GM23338 (cell line): ENCODE measurements around the gene CYTH3. TPM values are rescaled to one million over a fixed set of nuclear protein-coding genes. Genes with fewer than 3 reads are reported as not detected.

Source experiments
- ATAC-seq: fragments of 200-7000 bp; cut with Tn5 transposase; 3 replicates; pipeline ENCODE4 v1.9.1; 2020
- DNase-seq: peaks from one replicate; pipeline ENCODE4 v3.0.0-alpha.2; 2015; ENCODE audit warnings: low spot score
- H2AFZ ChIP-seq: fragments of 200-600 bp; sonication (generic); 2 replicates; pipeline ENCODE4 v1.8.0; 2016; ENCODE audit warnings: antibody characterized with exemption, mild to moderate bottlenecking, moderate library complexity
- H3F3A ChIP-seq: fragments of 200-600 bp; sonication (generic); replicated peaks from 2 replicates; pipeline ENCODE4 v1.8.0; 2017; ENCODE audit warnings: antibody characterized with exemption, mixed run types, low read depth
- H3K27ac ChIP-seq: fragments of 200-600 bp; sonication (generic); 2 replicates; pipeline ENCODE4 v1.6.1; 2016; ENCODE audit warnings: low read depth
- H3K27me3 ChIP-seq: fragments of 200-600 bp; sonication (generic); 2 replicates; pipeline ENCODE4 v1.8.0; 2016; ENCODE audit warnings: mild to moderate bottlenecking, mixed run types, moderate library complexity; ENCODE audit not compliant: insufficient read depth
- H3K36me3 ChIP-seq: fragments of 200-600 bp; sonication (generic); 2 replicates; pipeline ENCODE4 v1.8.0; 2016; ENCODE audit warnings: mild to moderate bottlenecking; ENCODE audit not compliant: insufficient read depth
- H3K4me1 ChIP-seq: fragments of 200-600 bp; sonication (generic); 2 replicates; pipeline ENCODE4 v1.8.0; 2016; ENCODE audit warnings: mild to moderate bottlenecking, moderate library complexity; ENCODE audit not compliant: insufficient read depth
- H3K4me2 ChIP-seq: fragments of 200-600 bp; sonication (generic); 2 replicates; pipeline ENCODE4 v1.7.1; 2017; ENCODE audit warnings: mixed run types
- H3K4me3 ChIP-seq: fragments of 200-600 bp; sonication (generic); 2 replicates; pipeline ENCODE4 v1.6.1; 2016; ENCODE audit warnings: mixed run types
- H3K79me2 ChIP-seq: fragments of 200-600 bp; sonication (generic); replicated peaks from 2 replicates; pipeline ENCODE4 v1.8.0; 2017; ENCODE audit warnings: mild to moderate bottlenecking; ENCODE audit not compliant: insufficient read depth
- H3K9me2 ChIP-seq: fragments of 200-600 bp; sonication (generic); 2 replicates; pipeline ENCODE4 v1.8.0; 2017; ENCODE audit not compliant: insufficient read depth
- H4K20me1 ChIP-seq: fragments of 200-600 bp; sonication (generic); replicated peaks from 2 replicates; pipeline ENCODE4 v1.8.0; 2017; ENCODE audit warnings: mild to moderate bottlenecking; ENCODE audit not compliant: insufficient read depth
- H3K27ac Mint-ChIP-seq: 2 replicates; pipeline ENCODE4 v1.8.0; 2020; ENCODE audit warnings: inconsistent platforms, mild to moderate bottlenecking, moderate library complexity, mixed read lengths
- H3K27me3 Mint-ChIP-seq: 3 replicates; pipeline ENCODE4 v1.8.0; 2022; ENCODE audit warnings: low read depth, mild to moderate bottlenecking, moderate library complexity, mixed read lengths, inconsistent platforms; ENCODE audit not compliant: insufficient read depth, poor library complexity
- H3K36me3 Mint-ChIP-seq: 3 replicates; pipeline ENCODE4 v1.8.0; 2021; ENCODE audit warnings: low read depth, mild to moderate bottlenecking, inconsistent platforms, moderate library complexity, mixed read lengths
- H3K4me1 Mint-ChIP-seq: 3 replicates; pipeline ENCODE4 v1.8.0; 2020; ENCODE audit warnings: mild to moderate bottlenecking, inconsistent platforms, mixed read lengths
- H3K4me3 Mint-ChIP-seq: 3 replicates; pipeline ENCODE4 v1.8.0; 2021; ENCODE audit warnings: moderate library complexity, mild to moderate bottlenecking, inconsistent platforms, mixed read lengths
- H3K9me3 Mint-ChIP-seq: 3 replicates; pipeline ENCODE4 v1.8.0; 2020; ENCODE audit warnings: moderate library complexity, mild to moderate bottlenecking, inconsistent platforms, mixed read lengths
- EZH2 ChIP-seq: fragments of 200-600 bp; sonication (generic); IDR thresholded peaks from one replicate; pipeline ENCODE4 v1.8.0; 2017; ENCODE audit warnings: antibody characterized with exemption, mild to moderate bottlenecking, low read depth; ENCODE audit not compliant: unreplicated experiment
- EZH2phosphoT487 ChIP-seq: fragments of 200-600 bp; sonication (generic); IDR thresholded peaks from one replicate; pipeline ENCODE4 v1.8.1; 2018; ENCODE audit warnings: antibody characterized with exemption; ENCODE audit not compliant: unreplicated experiment
- JUNB ChIP-seq: IDR thresholded peaks from one replicate; pipeline ENCODE4 v1.6.1; 2016; ENCODE audit warnings: antibody characterized with exemption; ENCODE audit not compliant: unreplicated experiment
- NANOG ChIP-seq: IDR thresholded peaks from 2 replicates; pipeline ENCODE4 v1.6.1; 2016; ENCODE audit warnings: antibody characterized with exemption, borderline replicate concordance
- POLR2AphosphoS5 ChIP-seq: IDR thresholded peaks from 2 replicates; pipeline ENCODE4 v1.6.1; 2016; ENCODE audit warnings: antibody characterized with exemption, low read depth
- ZNF114 ChIP-seq: fragments of 250-450 bp; sonication (Bioruptor Pico); IDR thresholded peaks from 2 replicates; pipeline ENCODE4 v1.5.0; 2020; ENCODE audit warnings: mild to moderate bottlenecking, moderate library complexity
- polyA plus RNA-seq: library from polyadenylated mRNA; unstranded; fragments of >200 nt; fragmentation: Nextera tagmentation; extraction: Ambion mirVana; gene quantifications from 2 replicates; pipeline ENCODE4 v1.2.1, GENCODE V29; 2016
- total RNA-seq: library from RNA; depleted of rRNA; stranded (reverse); fragments of >200 nt; shearing (Covaris generic); gene quantifications from 2 replicates; pipeline ENCODE4 v1.2.3, GENCODE V29; 2014
- TF ChIP-seq, protein P1 (sequence below): IDR thresholded peaks from one replicate; pipeline ENCODE4 v1.6.1; 2018; ENCODE audit warnings: antibody characterized with exemption; ENCODE audit not compliant: unreplicated experiment
- TF ChIP-seq, protein P2 (sequence below): fragments of 250-450 bp; sonication (Bioruptor Pico); IDR thresholded peaks from 2 replicates; pipeline ENCODE4 v1.5.0; 2020; ENCODE audit warnings: mild to moderate bottlenecking, moderate library complexity
- TF ChIP-seq, protein P3 (sequence below): IDR thresholded peaks from 2 replicates; pipeline ENCODE4 v1.6.1; 2016; ENCODE audit warnings: antibody characterized with exemption

CYTH3 gene
- total and polyA plus RNA-seq, 2 experiments from 2014 or later, result 4.6 to 15.3 TPM

DNA sequence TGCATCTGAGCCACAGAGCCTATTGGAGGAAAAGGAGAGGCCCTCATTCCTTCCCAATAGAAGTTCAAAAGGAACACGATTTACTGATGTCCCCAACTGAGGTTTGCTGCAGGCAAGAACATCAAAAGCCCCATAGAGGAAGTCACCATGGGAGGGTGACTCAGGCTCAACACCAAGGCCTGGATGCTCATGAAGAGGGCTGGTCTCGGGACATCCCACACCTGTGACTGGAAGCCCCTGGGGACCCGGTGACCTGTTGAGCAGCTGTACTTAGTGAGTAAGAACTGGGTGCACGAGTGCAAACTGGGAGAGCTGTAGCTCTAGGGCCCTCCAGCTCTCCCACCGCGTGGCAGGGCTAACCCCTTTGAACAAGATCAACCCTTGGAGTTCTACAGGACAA, 38.0 kb downstream of the CYTH3 start:
- no peak for DNase-seq
- Histone ChIP-seq H3K4me1 (no peaks in the 10 kb centered on the region), H3F3A (no peaks in the 10 kb centered on the region), H3K27ac (no peak overlapping the region), H3K9me2 (no peaks in the 10 kb centered on the region), H3K79me2 (peaks cover 30% of the 10 kb centered on the region), H3K36me3 (no peaks in the 10 kb centered on the region), H2AFZ (no peak overlapping the region), H3K4me2 (no peak overlapping the region), H4K20me1 (peaks cover 9% of the 10 kb centered on the region), H3K4me3 (no peak overlapping the region), H3K27me3 (no peaks in the 10 kb centered on the region)
- H3K9me3 Mint-ChIP-seq, result no peaks in the 10 kb centered on the region
- H3K4me3 Mint-ChIP-seq, result no peak overlapping the region
- ATAC-seq, result no peak
- H3K27ac Mint-ChIP-seq, result no peak overlapping the region
- H3K27me3 Mint-ChIP-seq, result peaks cover 2% of the 10 kb centered on the region
- peaks cover 15% of the 10 kb centered on the region for H3K4me1 Mint-ChIP-seq
- no peaks in the 10 kb centered on the region for H3K36me3 Mint-ChIP-seq
- TF ChIP-seq EZH2 (no peak), POLR2AphosphoS5 (no peak), ZNF114 (CRISPR knock-in tag) (no peak), NANOG (no peak), JUNB (no peak), EZH2phosphoT487 (no peak)
- TF ChIP-seq, protein P1, sequence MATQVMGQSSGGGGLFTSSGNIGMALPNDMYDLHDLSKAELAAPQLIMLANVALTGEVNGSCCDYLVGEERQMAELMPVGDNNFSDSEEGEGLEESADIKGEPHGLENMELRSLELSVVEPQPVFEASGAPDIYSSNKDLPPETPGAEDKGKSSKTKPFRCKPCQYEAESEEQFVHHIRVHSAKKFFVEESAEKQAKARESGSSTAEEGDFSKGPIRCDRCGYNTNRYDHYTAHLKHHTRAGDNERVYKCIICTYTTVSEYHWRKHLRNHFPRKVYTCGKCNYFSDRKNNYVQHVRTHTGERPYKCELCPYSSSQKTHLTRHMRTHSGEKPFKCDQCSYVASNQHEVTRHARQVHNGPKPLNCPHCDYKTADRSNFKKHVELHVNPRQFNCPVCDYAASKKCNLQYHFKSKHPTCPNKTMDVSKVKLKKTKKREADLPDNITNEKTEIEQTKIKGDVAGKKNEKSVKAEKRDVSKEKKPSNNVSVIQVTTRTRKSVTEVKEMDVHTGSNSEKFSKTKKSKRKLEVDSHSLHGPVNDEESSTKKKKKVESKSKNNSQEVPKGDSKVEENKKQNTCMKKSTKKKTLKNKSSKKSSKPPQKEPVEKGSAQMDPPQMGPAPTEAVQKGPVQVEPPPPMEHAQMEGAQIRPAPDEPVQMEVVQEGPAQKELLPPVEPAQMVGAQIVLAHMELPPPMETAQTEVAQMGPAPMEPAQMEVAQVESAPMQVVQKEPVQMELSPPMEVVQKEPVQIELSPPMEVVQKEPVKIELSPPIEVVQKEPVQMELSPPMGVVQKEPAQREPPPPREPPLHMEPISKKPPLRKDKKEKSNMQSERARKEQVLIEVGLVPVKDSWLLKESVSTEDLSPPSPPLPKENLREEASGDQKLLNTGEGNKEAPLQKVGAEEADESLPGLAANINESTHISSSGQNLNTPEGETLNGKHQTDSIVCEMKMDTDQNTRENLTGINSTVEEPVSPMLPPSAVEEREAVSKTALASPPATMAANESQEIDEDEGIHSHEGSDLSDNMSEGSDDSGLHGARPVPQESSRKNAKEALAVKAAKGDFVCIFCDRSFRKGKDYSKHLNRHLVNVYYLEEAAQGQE, result no peak
- TF ChIP-seq, protein P2, sequence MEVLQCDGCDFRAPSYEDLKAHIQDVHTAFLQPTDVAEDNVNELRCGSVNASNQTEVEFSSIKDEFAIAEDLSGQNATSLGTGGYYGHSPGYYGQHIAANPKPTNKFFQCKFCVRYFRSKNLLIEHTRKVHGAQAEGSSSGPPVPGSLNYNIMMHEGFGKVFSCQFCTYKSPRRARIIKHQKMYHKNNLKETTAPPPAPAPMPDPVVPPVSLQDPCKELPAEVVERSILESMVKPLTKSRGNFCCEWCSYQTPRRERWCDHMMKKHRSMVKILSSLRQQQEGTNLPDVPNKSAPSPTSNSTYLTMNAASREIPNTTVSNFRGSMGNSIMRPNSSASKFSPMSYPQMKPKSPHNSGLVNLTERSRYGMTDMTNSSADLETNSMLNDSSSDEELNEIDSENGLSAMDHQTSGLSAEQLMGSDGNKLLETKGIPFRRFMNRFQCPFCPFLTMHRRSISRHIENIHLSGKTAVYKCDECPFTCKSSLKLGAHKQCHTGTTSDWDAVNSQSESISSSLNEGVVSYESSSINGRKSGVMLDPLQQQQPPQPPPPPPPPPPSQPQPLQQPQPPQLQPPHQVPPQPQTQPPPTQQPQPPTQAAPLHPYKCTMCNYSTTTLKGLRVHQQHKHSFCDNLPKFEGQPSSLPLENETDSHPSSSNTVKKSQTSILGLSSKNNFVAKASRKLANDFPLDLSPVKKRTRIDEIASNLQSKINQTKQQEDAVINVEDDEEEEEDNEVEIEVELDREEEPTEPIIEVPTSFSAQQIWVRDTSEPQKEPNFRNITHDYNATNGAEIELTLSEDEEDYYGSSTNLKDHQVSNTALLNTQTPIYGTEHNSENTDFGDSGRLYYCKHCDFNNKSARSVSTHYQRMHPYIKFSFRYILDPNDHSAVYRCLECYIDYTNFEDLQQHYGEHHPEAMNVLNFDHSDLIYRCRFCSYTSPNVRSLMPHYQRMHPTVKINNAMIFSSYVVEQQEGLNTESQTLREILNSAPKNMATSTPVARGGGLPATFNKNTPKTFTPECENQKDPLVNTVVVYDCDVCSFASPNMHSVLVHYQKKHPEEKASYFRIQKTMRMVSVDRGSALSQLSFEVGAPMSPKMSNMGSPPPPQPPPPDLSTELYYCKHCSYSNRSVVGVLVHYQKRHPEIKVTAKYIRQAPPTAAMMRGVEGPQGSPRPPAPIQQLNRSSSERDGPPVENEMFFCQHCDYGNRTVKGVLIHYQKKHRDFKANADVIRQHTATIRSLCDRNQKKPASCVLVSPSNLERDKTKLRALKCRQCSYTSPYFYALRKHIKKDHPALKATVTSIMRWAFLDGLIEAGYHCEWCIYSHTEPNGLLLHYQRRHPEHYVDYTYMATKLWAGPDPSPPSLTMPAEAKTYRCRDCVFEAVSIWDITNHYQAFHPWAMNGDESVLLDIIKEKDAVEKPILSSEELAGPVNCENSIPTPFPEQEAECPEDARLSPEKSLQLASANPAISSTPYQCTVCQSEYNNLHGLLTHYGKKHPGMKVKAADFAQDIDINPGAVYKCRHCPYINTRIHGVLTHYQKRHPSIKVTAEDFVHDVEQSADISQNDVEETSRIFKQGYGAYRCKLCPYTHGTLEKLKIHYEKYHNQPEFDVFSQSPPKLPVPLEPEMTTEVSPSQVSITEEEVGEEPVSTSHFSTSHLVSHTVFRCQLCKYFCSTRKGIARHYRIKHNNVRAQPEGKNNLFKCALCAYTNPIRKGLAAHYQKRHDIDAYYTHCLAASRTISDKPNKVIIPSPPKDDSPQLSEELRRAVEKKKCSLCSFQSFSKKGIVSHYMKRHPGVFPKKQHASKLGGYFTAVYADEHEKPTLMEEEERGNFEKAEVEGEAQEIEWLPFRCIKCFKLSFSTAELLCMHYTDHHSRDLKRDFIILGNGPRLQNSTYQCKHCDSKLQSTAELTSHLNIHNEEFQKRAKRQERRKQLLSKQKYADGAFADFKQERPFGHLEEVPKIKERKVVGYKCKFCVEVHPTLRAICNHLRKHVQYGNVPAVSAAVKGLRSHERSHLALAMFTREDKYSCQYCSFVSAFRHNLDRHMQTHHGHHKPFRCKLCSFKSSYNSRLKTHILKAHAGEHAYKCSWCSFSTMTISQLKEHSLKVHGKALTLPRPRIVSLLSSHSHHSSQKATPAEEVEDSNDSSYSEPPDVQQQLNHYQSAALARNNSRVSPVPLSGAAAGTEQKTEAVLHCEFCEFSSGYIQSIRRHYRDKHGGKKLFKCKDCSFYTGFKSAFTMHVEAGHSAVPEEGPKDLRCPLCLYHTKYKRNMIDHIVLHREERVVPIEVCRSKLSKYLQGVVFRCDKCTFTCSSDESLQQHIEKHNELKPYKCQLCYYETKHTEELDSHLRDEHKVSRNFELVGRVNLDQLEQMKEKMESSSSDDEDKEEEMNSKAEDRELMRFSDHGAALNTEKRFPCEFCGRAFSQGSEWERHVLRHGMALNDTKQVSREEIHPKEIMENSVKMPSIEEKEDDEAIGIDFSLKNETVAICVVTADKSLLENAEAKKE, result no peak
- TF ChIP-seq, protein P3, sequence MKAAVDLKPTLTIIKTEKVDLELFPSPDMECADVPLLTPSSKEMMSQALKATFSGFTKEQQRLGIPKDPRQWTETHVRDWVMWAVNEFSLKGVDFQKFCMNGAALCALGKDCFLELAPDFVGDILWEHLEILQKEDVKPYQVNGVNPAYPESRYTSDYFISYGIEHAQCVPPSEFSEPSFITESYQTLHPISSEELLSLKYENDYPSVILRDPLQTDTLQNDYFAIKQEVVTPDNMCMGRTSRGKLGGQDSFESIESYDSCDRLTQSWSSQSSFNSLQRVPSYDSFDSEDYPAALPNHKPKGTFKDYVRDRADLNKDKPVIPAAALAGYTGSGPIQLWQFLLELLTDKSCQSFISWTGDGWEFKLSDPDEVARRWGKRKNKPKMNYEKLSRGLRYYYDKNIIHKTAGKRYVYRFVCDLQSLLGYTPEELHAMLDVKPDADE, result no peak
